Activated CD8-positive, alpha-beta T cell treated with anti-CD3 and anti-CD28 coated beads for 36 hours (primary cell): ENCODE results near the gene FAM168A. TPM values are rescaled to one million over a fixed set of nuclear protein-coding genes. Genes with fewer than 3 reads are reported as not detected.
"Not testable (repeated sequence)": the region's sequence is repeated elsewhere in the genome, so short reads cannot be mapped to it uniquely, and the experiment has no call there.

Experiments
- ATAC-seq: fragments of 200-7000 bp; cut with Tn5 transposase; one replicate; pipeline ENCODE4 v1.10.0; 2021; ENCODE audit warnings: mild to moderate bottlenecking, moderate library complexity
- CTCF ChIA-PET: fragments of 350-600 bp; sonication (Branson Sonifier 250); formaldehyde crosslinking; loops from one replicate; lab custom pipeline; 2021; ENCODE audit warnings: antibody characterized with exemption; lab: Charles Lee
- POLR2A ChIA-PET: fragments of 350-600 bp; sonication (Branson Sonifier 250); formaldehyde crosslinking; loops from one replicate; lab custom pipeline; 2021; ENCODE audit warnings: antibody characterized with exemption; lab: Charles Lee
- DNase-seq: peaks from one replicate; pipeline ENCODE4 v3.0.0-alpha.2; 2020
- H3K27ac Mint-ChIP-seq: one replicate; pipeline ENCODE4 v1.8.0; 2021; ENCODE audit warnings: mild to moderate bottlenecking, mixed read lengths
- H3K27me3 Mint-ChIP-seq: one replicate; pipeline ENCODE4 v1.8.0; 2021; ENCODE audit warnings: mixed read lengths
- H3K36me3 Mint-ChIP-seq: one replicate; pipeline ENCODE4 v1.8.0; 2021; ENCODE audit warnings: low read depth, mixed read lengths
- H3K4me1 Mint-ChIP-seq: one replicate; pipeline ENCODE4 v1.8.0; 2021; ENCODE audit warnings: low read depth, mixed read lengths
- H3K4me3 Mint-ChIP-seq: one replicate; pipeline ENCODE4 v1.8.0; 2021; ENCODE audit warnings: mild to moderate bottlenecking, moderate library complexity, mixed read lengths
- H3K9me3 Mint-ChIP-seq: one replicate; pipeline ENCODE4 v1.8.0; 2021; ENCODE audit warnings: mixed read lengths
- intact Hi-C: fragments of 100-400 bp; cut with micrococcal nuclease; formaldehyde crosslinking; loops from one replicate; pipeline ENCODE4 v1.10.0; 2022
- total RNA-seq, 2 experiments: library from RNA; stranded (reverse); gene quantifications; one replicate each; pipeline ENCODE4 v1.2.3, GENCODE V29; 2021
- TF ChIP-seq, protein P1 (sequence below): fragments of 200-600 bp; IDR thresholded peaks from one replicate; pipeline ENCODE4 v1.8.0; 2022; ENCODE audit warnings: antibody characterized with exemption, mild to moderate bottlenecking

FAM168A gene
- total RNA-seq, 2 experiments from 2014 or later = 13.0 to 14.2 TPM

- Mint-ChIP-seq H3K36me3 (peaks cover 4% of the 10 kb centered on the region), H3K27ac (no peak overlapping the region), H3K4me1 (peaks cover 3% of the 10 kb centered on the region), H3K9me3 (no peaks in the 10 kb centered on the region), H3K4me3 (no peak overlapping the region), H3K27me3 (no peaks in the 10 kb centered on the region)
- DNase-seq (no peak), ATAC-seq (no peak)
- CTCF ChIA-PET = no interaction called here
- intact Hi-C loops = no loop called here
- TF ChIP-seq, protein P1, sequence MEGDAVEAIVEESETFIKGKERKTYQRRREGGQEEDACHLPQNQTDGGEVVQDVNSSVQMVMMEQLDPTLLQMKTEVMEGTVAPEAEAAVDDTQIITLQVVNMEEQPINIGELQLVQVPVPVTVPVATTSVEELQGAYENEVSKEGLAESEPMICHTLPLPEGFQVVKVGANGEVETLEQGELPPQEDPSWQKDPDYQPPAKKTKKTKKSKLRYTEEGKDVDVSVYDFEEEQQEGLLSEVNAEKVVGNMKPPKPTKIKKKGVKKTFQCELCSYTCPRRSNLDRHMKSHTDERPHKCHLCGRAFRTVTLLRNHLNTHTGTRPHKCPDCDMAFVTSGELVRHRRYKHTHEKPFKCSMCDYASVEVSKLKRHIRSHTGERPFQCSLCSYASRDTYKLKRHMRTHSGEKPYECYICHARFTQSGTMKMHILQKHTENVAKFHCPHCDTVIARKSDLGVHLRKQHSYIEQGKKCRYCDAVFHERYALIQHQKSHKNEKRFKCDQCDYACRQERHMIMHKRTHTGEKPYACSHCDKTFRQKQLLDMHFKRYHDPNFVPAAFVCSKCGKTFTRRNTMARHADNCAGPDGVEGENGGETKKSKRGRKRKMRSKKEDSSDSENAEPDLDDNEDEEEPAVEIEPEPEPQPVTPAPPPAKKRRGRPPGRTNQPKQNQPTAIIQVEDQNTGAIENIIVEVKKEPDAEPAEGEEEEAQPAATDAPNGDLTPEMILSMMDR = no peak
- POLR2A ChIA-PET = no interaction called here
Observed at GRCh38 chr11:73439002-73439843, 158.7 kb downstream of the FAM168A start.

DNA sequence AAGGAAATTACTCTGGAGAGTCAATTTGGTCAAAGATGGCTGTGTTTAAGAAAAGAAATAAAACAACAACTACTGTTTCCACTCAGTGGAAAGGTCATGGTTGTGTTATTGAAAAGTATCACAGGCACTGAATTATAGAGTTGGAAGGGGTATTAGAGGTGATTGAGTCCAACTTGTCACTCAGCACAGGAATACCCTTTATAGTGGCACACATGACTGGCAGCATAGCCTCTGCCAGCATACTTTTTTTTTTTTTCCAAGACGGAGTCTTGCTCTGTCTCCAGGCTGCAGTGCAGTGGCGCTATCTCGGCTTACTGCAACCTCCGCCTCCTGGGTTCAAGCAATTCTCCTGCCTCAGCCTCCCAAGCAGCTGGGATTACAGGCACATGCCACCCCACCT is 161.1 kb downstream of the FAM168A start:
- DNase-seq, H3K4me1 Mint-ChIP-seq, ATAC-seq, intact Hi-C loops, H3K27me3 Mint-ChIP-seq, POLR2A ChIA-PET, H3K27ac Mint-ChIP-seq, H3K4me3 Mint-ChIP-seq, H3K36me3 Mint-ChIP-seq, H3K9me3 Mint-ChIP-seq: not testable (repeated sequence)
- CTCF ChIA-PET = interaction anchor here (1.1 to 1.2 kb wide), 2 partner anchors 188 to 189 kb away, joined by 3 read pairs; no protein-coding TSS in a partner anchor

DNA sequence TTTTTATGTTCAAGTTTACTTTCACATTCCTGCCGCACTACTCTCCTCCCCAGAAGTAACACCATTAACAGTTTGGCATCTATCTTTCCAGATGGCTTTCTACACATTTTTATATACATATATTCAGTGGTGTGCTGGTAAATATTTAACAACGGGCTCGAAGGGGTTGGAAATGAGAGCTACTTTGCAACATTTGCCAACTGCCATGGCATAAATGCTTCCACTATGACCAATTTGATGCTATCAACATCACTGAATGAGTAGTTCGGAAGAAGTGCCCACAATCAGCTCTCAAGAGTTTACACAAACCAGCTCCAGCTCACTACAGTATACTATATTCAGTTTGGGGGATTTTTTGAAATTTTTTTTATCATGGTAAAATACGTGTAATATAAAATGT is 166.5 kb downstream of the FAM168A start:
- TF ChIP-seq, protein P1 = no peak
- CTCF ChIA-PET = no interaction called here
- Mint-ChIP-seq H3K27me3 (no peaks in the 10 kb centered on the region), H3K36me3 (no peaks in the 10 kb centered on the region), H3K9me3 (no peaks in the 10 kb centered on the region), H3K4me1 (peaks cover 10% of the 10 kb centered on the region), H3K27ac (no peak overlapping the region), H3K4me3 (no peak overlapping the region)
- intact Hi-C loops = no loop called here
- POLR2A ChIA-PET = no interaction called here
- no peak for DNase-seq
- ATAC-seq = no peak

- ATAC-seq = no peak
- CTCF ChIA-PET = interaction anchor here (1.1 kb wide), 1 partner anchor 79 kb away, joined by 3 read pairs; no protein-coding TSS in a partner anchor
- H3K4me1 Mint-ChIP-seq = peaks cover 10% of the 10 kb centered on the region
- DNase-seq = no peak
- no peak overlapping the region for H3K27ac Mint-ChIP-seq
- H3K9me3 Mint-ChIP-seq = no peaks in the 10 kb centered on the region
- no peak overlapping the region for H3K4me3 Mint-ChIP-seq
- intact Hi-C loops = no loop called here
- POLR2A ChIA-PET = no interaction called here
- TF ChIP-seq, protein P1 = no peak
- H3K27me3 Mint-ChIP-seq = no peaks in the 10 kb centered on the region
- H3K36me3 Mint-ChIP-seq = no peaks in the 10 kb centered on the region
Observed at GRCh38 chr11:73430326-73430725, 167.6 kb downstream of the FAM168A start.

- TF ChIP-seq, protein P1 = no peak
- ATAC-seq (no peak), DNase-seq (no peak)
- ChIA-PET CTCF (interaction anchor here (0.7 to 1.8 kb wide), 5 partner anchors 13 to 231 kb away, joined by 3 to 6 read pairs (median 3); partner anchors contain the start of gene PLEKHB1), POLR2A (interaction anchor here (0.9 kb wide), 1 partner anchor 21 kb away, joined by 3 read pairs; no protein-coding TSS in a partner anchor)
- H3K27me3 Mint-ChIP-seq = no peaks in the 10 kb centered on the region
- H3K9me3 Mint-ChIP-seq = no peaks in the 10 kb centered on the region
- H3K4me3 Mint-ChIP-seq = no peak overlapping the region
- peaks cover 10% of the 10 kb centered on the region for H3K4me1 Mint-ChIP-seq
- no peaks in the 10 kb centered on the region for H3K36me3 Mint-ChIP-seq
- intact Hi-C loops = no loop called here
- H3K27ac Mint-ChIP-seq = no peak overlapping the region
Observed at GRCh38 chr11:73429121-73429750, 168.7 kb downstream of the FAM168A start.
